Activated T-cell treated with anti-CD3 and anti-CD28 coated beads, Interleukin-2, amount 50 U/mL, for 1 hour (primary cell): ENCODE measurements around the gene PPP2R3C.
A peak's percentile ranks its signal among the peaks of the same experiment; 100 is the strongest.
"Not testable (repeated sequence)": the region's sequence is repeated elsewhere in the genome, so short reads cannot be mapped to it uniquely, and the experiment has no call there.

Source experiments
- DNase-seq: peaks from one replicate; pipeline ENCODE4 v3.0.0-alpha.2; 2020

PPP2R3C gene

DNA sequence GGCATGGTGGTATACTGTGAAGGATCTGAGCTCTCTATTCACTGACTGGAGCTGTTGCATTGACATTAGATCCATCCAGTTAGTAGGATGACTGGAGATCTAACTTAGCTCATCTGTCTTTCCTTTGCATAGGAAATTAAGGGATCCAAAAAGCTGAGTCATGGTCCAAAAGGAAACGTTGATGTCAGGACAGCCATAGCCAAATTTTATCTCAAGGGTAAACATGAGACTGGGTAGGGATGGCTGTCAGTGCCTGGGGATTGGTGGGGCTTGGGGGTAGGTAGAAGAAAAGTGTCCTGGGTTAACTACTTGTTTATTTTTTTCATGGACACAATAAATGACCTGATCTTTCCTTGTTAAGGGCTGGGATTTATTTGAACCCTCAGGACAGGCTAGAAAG lies 71.1 kb downstream of the PPP2R3C start:
- no peak for DNase-seq

DNA sequence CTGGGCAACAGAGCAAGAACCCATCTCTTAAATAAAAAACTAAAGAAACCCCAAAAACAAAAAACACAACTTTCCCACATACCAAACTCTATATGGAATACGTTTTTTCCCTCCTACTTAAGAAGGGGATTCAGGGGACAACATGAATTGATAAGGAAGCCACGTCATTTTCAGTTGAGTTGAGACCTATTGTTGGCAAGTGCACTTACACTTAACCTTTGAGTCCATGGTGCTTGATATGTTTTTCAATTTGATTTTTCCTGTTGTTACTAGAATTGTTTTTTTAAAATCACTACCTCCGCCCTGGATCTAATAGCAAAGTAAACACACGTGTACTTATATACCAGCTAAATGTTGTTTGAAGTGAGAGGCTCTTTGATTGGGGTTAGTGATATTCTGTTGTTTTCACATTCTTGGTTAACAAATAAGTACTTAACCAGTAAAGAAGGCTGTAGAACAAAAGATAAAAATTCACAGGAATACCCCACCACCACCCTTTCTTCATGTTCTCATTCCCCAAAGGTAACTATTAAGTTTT lies 73.7 kb downstream of the PPP2R3C start:
- no peak for DNase-seq

DNA sequence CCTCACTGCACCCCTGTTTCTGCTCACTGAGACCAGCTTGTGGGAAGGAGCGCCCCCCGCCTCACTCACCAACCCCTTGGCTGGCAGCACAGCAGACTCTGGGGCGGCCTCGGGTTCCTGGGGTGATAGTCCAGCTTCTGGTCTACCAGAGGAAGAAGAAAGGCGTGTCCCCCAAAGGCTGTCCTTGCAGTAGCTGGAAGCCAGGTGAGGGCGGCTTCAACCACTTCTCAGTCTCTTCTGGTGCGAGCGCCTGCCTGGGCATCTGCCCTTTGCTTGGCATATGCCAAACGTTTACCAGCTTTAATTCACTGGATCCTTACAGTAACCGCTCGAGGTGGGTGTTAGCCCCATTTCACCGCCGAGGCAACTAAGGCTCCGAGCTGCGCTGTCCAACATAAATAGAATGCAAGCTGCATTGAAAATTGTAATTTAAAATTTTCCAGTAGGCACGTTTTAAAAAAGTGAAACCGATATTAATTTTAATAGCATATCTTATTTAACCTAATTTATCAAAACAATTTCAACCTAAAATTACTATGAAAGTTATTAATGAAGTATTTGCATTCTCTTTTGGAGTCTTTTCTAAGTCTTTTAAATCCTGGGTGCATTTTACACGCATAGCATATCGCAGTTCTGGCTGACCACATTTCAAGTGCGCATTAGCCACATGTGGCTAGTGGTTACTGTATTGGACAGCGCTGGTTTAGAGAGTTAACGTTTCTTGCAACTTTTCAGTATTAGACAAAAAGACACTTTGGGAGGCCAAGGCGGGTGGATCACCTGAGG lies 74.8 kb downstream of the PPP2R3C start:
- no peak for DNase-seq

DNA sequence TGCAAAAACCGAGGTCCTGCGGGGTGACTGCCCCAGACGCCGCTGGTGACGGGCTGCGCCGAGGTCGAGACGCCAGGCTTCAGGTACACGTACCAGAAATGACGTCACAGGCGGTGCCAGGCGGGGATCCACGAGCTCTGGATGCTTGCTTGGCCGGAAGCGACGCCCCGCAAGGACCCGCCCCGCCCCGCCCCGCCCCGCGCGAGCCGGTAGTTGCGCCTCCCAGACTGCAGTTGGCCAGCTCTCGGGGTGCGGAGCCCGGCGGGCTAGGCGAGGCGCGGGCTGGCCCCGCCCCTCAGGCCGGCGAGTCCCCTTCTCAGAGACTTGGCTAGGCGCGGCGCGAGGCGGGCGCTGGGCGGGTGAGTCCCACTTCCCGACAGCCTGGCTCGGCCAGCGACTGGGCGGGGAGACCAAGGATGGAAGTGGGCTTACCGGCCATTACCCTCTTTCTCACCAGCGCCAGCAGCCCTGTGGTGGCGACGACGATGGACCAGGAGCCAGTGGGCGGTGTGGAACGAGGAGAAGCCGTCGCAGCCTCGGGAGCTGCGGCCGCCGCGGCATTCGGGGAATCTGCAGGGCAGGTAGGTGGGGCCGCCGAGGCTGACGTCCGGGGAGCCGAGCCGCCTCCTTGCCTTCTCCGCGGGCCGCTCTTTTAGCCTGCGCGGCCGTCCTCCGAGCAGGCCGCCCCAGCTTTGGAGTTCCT lies 75.6 kb downstream of the PPP2R3C start, which contains the start of gene FAM177A1:
TSS of gene FAM177A1 (plus strand) at position 225 of the 703 bp plus-strand sequence. CDS start at position 417, 192 bp downstream.
- DNase-seq, result peak; percentile 98

DNA sequence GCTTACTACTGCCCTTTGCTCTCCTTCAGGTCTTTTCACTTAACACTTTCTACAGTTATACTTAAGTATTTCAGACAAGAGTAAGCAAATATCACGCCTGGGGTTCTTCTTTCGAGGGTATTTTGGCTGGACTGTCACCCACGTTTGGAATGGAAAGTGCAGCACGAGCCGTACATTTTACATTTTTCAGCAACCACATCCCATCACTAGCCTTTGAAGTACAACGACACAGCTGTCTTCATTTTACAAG lies 76.1 kb downstream of the PPP2R3C start:
- DNase-seq, result no peak

DNA sequence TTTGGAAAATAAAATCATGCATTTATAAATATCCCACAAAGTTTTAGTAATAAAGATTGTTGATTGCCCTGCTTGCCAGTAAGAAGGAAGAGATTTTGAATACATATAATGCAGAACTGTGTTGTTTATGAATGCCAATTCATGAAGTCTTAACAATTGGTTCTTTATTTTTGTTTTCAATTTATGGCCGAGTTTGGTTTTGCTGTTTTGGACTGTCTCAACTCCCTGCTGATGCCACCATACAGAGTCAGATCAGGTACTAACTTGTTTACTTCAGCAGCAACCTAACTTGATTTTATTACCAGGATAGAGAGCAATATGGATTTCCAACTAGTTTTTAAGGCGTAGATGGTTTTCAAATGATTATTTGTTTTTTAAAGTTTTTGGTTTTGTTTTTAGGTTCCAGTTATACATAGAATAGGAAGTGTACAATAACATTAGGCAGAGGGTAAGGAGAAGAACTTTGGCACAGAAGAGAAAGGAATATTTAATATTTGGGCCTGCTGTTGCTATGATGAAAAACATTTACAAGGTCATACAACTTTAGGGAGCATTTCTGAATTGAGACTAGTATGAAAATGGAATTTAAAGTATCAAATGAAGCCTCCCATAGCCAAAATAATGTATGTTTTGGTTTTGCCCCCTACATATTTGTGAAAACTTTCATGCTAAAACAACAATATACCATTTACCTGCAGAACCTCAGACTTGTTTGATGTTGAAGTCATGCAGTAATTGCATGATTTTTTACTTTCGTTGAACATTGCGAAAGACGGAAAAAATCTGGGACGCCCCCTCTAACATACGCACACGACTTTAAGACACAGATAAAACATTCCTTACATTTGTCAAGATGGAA lies 76.6 kb downstream of the PPP2R3C start:
- no peak for DNase-seq

DNA sequence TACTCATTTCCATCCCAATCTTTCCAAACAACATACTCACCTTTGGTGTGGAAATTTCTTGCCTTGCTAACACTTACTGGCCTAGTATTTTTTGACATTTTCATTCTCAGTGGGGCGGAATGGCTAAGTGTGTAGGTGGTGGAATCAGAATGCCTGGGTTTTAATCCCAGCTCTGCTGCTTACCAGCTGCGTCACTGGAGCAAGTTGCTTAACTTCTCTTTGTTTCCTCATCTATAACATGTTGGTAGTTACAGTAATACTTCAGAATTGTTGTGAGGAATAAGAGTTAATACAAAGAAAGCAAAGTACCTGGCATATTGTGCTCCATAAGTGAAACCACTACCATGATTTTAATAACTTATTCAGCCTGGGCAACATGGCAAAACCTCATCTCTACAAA lies 78.7 kb downstream of the PPP2R3C start:
- no peak for DNase-seq

DNA sequence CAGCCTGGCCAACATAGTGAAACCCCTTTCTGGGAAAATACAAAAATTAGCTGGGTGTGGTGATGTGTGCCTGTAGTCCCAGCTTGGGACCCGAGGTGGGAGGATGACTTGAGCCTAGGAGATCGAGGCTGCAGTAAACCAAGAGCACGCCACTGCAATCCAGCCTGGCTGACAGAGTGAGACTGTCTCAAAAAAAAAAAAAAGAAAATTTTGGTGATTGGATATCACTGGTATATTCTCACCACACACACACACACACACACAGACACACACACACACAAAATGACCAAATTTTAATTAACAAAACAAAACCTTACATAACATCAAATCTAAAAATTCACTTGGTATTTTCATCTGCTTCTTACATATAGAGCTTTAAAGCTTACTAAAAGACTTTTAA lies 79.2 kb downstream of the PPP2R3C start:
- DNase-seq, result no peak

DNA sequence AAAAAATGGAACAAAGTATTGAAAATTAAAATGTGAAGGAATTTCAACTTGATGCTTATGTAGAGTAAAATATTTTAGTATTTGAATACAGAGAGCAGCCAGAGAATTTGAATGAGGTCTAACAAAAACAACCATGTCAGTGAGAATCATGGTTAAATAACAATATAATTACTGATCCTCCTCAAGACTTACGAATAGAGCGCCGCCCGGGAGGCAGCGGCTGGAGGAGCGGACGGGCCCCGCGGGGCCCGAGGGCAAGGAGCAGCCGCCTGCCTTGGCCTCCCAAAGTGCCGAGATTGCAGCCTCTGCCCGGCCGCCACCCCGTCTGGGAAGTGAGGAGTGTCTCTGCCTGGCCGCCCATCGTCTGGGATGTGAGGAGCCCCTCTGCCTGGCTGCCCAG lies 83.5 kb downstream of the PPP2R3C start:
- not testable (repeated sequence) for DNase-seq
